Mesenchymal stem cell (in vitro differentiated cells and primary cell): Measurements from ENCODE around the gene HIRA.
A peak's percentile ranks its signal among the peaks of the same experiment; 100 is the strongest.

Experiments
- DNase-seq: peaks from one replicate; pipeline ENCODE4 v3.0.0-alpha.2; 2013
- H2AFZ ChIP-seq: one replicate; pipeline ENCODE4 v1.6.1; 2013; ENCODE audit warnings: low read depth, mild to moderate bottlenecking, control low read depth, inconsistent platforms, low read length, moderate library complexity
- H2AK5ac ChIP-seq: 2 replicates; pipeline ENCODE4 v1.6.1; 2013; ENCODE audit warnings: low read length, moderate library complexity, mild to moderate bottlenecking, inconsistent platforms; ENCODE audit not compliant: severe bottlenecking
- H2BK120ac ChIP-seq: one replicate; pipeline ENCODE4 v1.6.1; 2013; ENCODE audit warnings: low read depth, mild to moderate bottlenecking, inconsistent platforms, low read length, moderate library complexity
- H2BK12ac ChIP-seq, 2 experiments: one replicate each; pipeline ENCODE4 v1.6.1; 2013; ENCODE audit warnings: inconsistent platforms in 2 of 2, low read length in 2 of 2, mild to moderate bottlenecking in 2 of 2, moderate library complexity in 2 of 2, control low read depth in 1 of 2
- H2BK15ac ChIP-seq: one replicate; pipeline ENCODE4 v1.6.1; 2013; ENCODE audit warnings: mild to moderate bottlenecking, low read depth, inconsistent platforms; ENCODE audit not compliant: poor library complexity, severe bottlenecking
- H2BK5ac ChIP-seq: 2 replicates; pipeline ENCODE4 v1.6.1; 2013; ENCODE audit warnings: low read depth, mild to moderate bottlenecking, low read length, control low read depth, inconsistent platforms; ENCODE audit not compliant: poor library complexity, severe bottlenecking
- H3K14ac ChIP-seq, 2 experiments: one replicate each; pipeline ENCODE4 v1.6.1; 2013; ENCODE audit warnings: inconsistent platforms in 2 of 2, low read length in 2 of 2, control low read depth in 1 of 2, mild to moderate bottlenecking in 1 of 2, moderate library complexity in 1 of 2
- H3K18ac ChIP-seq, 2 experiments: one replicate each; pipeline ENCODE4 v1.6.1; 2013; ENCODE audit warnings: inconsistent platforms in 2 of 2, low read length in 2 of 2, control low read depth in 1 of 2, low read depth in 1 of 2, mild to moderate bottlenecking in 1 of 2
- H3K23ac ChIP-seq, 2 experiments: one replicate each; pipeline ENCODE4 v1.6.1; 2013; ENCODE audit warnings: inconsistent platforms in 2 of 2, low read length in 2 of 2, mild to moderate bottlenecking in 2 of 2, moderate library complexity in 2 of 2, control low read depth in 1 of 2
- H3K27ac ChIP-seq: 2 replicates; pipeline ENCODE4 v1.5.1; 2013; ENCODE audit warnings: mild to moderate bottlenecking, moderate library complexity, low read length, control low read depth, inconsistent platforms; ENCODE audit not compliant: poor library complexity, severe bottlenecking
- H3K27me3 ChIP-seq, 2 experiments: 2 replicates each; pipeline versions ENCODE4 v1.6.1 to v1.7.0; 2013; ENCODE audit warnings: low read length in 2 of 2, mild to moderate bottlenecking in 2 of 2, moderate library complexity in 2 of 2, control low read depth in 1 of 2, inconsistent platforms in 1 of 2; ENCODE audit not compliant: control insufficient read depth in 1 of 2, insufficient read depth in 1 of 2
- H3K36me3 ChIP-seq, 2 experiments: 2 replicates each; pipeline versions ENCODE4 v1.6.1 to v1.7.0; 2013; ENCODE audit warnings: low read length in 2 of 2, control low read depth in 1 of 2, inconsistent platforms in 1 of 2, low read depth in 1 of 2, mild to moderate bottlenecking in 1 of 2; ENCODE audit not compliant: insufficient read depth in 2 of 2, control insufficient read depth in 1 of 2
- H3K4ac ChIP-seq, 2 experiments: one replicate each; pipeline ENCODE4 v1.6.1; 2013; ENCODE audit warnings: inconsistent platforms in 2 of 2, low read length in 2 of 2, mild to moderate bottlenecking in 2 of 2, moderate library complexity in 2 of 2, control low read depth in 1 of 2, low read depth in 1 of 2
- H3K4me1 ChIP-seq: 2 replicates; pipeline ENCODE4 v1.6.1; 2013; ENCODE audit warnings: low read depth, low read length, control low read depth; ENCODE audit not compliant: control insufficient read depth, insufficient read depth
- H3K4me2 ChIP-seq: 2 replicates; pipeline ENCODE4 v1.6.1; 2013; ENCODE audit warnings: low read length, mild to moderate bottlenecking, inconsistent platforms; ENCODE audit not compliant: poor library complexity, severe bottlenecking
- H3K4me3 ChIP-seq, 2 experiments: 2 replicates each; pipeline versions ENCODE4 v1.5.1 to v1.7.0; 2013; ENCODE audit warnings: low read length in 2 of 2, mild to moderate bottlenecking in 2 of 2, control low read depth in 1 of 2, low read depth in 1 of 2; ENCODE audit not compliant: insufficient read depth in 1 of 2
- H3K79me1 ChIP-seq: replicated peaks from 2 replicates; pipeline ENCODE4 v1.6.1; 2013; ENCODE audit warnings: mild to moderate bottlenecking, control low read depth, low read length, inconsistent platforms; ENCODE audit not compliant: poor library complexity, severe bottlenecking
- H3K9ac ChIP-seq: 2 replicates; pipeline ENCODE4 v1.7.0; 2013; ENCODE audit warnings: mild to moderate bottlenecking, low read length, moderate library complexity
- H3K9me3 ChIP-seq: 2 replicates; pipeline ENCODE4 v1.7.0; 2013; ENCODE audit warnings: mild to moderate bottlenecking, low read length; ENCODE audit not compliant: control insufficient read depth
- H4K8ac ChIP-seq: one replicate; pipeline ENCODE4 v1.6.1; 2013; ENCODE audit warnings: inconsistent platforms, mild to moderate bottlenecking, low read length, moderate library complexity
- H4K91ac ChIP-seq: one replicate; pipeline ENCODE4 v1.6.1; 2013; ENCODE audit warnings: mild to moderate bottlenecking, low read length, inconsistent platforms
- WGBS: methylation state at CpG from one replicate; pipeline ENCODE4 v1.1.7; 2013; ENCODE audit warnings: mixed read lengths; 5-methylcytosine and 5-hydroxymethylcytosine counted together

HIRA gene

DNA sequence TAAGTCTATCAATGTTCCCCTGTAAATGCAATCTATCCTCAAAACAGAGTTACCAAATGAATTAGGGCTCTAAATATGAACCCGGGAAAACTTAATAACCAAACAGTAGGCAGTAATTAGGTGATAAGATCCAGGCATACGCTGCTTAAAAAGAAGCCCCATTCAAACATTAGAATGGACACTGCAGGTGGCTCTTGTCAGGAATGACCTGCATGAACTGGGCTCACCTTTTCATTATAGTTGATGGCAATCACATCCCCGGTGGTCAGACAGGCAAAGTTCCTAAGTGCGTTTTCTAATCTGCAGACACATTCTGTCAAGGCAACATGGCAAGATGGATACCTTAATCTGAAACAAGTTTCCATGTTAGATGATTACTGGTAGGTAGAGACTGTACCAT is 33.4 kb upstream of the HIRA start:
- H3K27ac ChIP-seq: no peak overlapping the region
- H2BK120ac ChIP-seq: no peak overlapping the region
- peaks cover 38% of the 10 kb centered on the region for H3K79me1 ChIP-seq
- H3K18ac ChIP-seq: no peak overlapping the region
- no peak overlapping the region for H2BK15ac ChIP-seq
- H3K9me3 ChIP-seq: no peaks in the 10 kb centered on the region
- no peak for DNase-seq
- H2AK5ac ChIP-seq: no peak overlapping the region
- no peak overlapping the region for H2BK12ac ChIP-seq
- H3K23ac ChIP-seq: no peak overlapping the region
- peaks cover 63 to 96% of the 10 kb centered on the region in 2 experiments for H3K36me3 ChIP-seq
- H2BK5ac ChIP-seq: no peak overlapping the region
- H2AFZ ChIP-seq: no peak overlapping the region
- no peak overlapping the region for H3K4me3 ChIP-seq
- 93% methylated on average over 4 of the region's 4 CpGs for WGBS
- no peak overlapping the region for H4K91ac ChIP-seq
- no peaks in the 10 kb centered on the region for H3K27me3 ChIP-seq
- no peak overlapping the region for H3K4ac ChIP-seq
- H3K4me2 ChIP-seq: no peak overlapping the region
- no peak overlapping the region for H3K9ac ChIP-seq
- no peak overlapping the region for H3K14ac ChIP-seq
- H3K4me1 ChIP-seq: no peaks in the 10 kb centered on the region
- H4K8ac ChIP-seq: no peak overlapping the region

DNA sequence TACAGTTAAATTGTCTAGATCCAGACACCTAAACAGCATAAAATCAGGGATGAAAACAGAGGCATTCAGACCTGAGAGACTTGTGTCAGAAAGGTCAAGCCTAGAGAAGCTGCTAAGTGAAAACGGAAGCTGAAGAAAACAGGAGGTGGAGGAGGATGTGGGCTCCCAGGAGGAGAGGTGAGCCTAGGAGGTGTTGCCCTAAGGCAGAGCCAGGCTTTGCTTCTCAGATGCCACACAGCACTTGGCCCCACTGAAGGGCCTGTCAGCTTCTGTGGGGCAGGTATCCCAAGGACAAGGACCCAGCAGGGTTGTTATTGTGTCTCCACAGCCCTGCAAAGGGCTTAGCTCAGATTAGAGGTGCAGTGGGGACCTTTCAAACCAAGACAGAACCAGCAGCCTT is 33.0 kb upstream of the HIRA start:
- peaks cover 58 to 92% of the 10 kb centered on the region in 2 experiments for H3K36me3 ChIP-seq
- no peaks in the 10 kb centered on the region for H3K4me1 ChIP-seq
- no peak overlapping the region for H4K8ac ChIP-seq
- H2AFZ ChIP-seq: no peak overlapping the region
- peaks cover 34% of the 10 kb centered on the region for H3K79me1 ChIP-seq
- H3K4ac ChIP-seq: no peak overlapping the region
- DNase-seq: no peak
- no peak overlapping the region for H2BK5ac ChIP-seq
- H2AK5ac ChIP-seq: no peak overlapping the region
- H3K9me3 ChIP-seq: no peaks in the 10 kb centered on the region
- H3K9ac ChIP-seq: peak overlapping the region; percentile 64
- H2BK15ac ChIP-seq: no peak overlapping the region
- H3K27ac ChIP-seq: no peak overlapping the region
- H3K4me2 ChIP-seq: no peak overlapping the region
- H3K4me3 ChIP-seq: no peak overlapping the region
- H2BK12ac ChIP-seq: peak overlapping the region in 1 of 2 experiments; percentile 45
- no peak overlapping the region for H3K14ac ChIP-seq
- H3K18ac ChIP-seq: no peak overlapping the region
- H3K23ac ChIP-seq: no peak overlapping the region
- no peaks in the 10 kb centered on the region for H3K27me3 ChIP-seq
- H2BK120ac ChIP-seq: no peak overlapping the region
- 83% methylated on average over 1 of the region's 1 CpG for WGBS
- H4K91ac ChIP-seq: no peak overlapping the region

DNA sequence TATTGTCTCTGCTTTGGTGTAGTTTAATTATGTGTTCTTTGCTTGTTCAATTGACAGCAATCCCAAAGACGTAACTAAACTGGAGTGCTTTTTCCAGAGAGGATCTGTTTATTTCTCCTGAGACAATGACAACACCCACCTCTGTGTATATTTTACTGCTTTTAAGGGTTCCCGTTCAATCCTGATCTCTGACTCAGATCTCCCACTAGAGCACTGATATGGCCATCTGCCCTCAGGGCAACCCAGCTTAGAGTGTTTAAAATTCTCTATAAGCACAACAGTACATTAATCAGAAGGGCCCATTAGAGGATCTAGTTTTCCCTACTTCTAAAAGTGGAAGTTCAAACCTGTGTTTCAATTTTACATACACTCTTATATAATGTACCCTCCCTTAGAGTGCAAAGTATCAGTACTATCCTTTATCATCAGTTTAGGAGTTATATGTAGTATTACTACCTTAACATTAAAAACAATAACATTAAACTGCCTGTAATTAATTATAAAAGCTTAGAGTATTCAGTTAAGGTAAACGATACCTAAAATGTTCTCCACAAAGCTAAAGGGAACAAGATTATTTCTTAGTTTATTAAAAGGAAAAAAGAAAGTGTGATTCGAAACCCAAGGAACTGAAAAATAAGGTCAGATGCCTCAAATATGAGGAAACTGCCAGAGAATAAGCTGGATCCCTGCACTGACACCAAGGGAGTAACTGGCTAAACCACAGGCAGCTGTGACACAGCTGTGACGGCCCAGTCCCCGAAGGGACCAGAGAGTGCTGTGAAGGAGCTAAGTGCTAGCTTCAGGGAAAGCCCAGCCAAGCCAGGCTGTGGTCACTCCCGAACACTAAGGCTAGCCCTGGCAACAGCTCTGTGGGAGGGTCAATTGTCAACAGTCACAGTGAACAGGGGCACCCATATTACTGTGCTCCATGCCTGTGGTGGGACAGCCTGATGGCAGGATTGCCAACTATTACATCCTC is 32.2 kb upstream of the HIRA start:
- H3K23ac ChIP-seq: no peak overlapping the region
- peak; percentile 88 for DNase-seq
- H3K36me3 ChIP-seq: peaks cover 54 to 91% of the 10 kb centered on the region in 2 experiments
- no peak overlapping the region for H3K14ac ChIP-seq
- no peak overlapping the region for H2AK5ac ChIP-seq
- no peak overlapping the region for H2BK5ac ChIP-seq
- no peaks in the 10 kb centered on the region for H3K4me1 ChIP-seq
- H3K27ac ChIP-seq: no peak overlapping the region
- H3K27me3 ChIP-seq: no peaks in the 10 kb centered on the region
- no peak overlapping the region for H3K4me3 ChIP-seq
- H2BK15ac ChIP-seq: no peak overlapping the region
- H2BK120ac ChIP-seq: no peak overlapping the region
- H3K9ac ChIP-seq: peak overlapping the region; percentile 64
- no peak overlapping the region for H2AFZ ChIP-seq
- H2BK12ac ChIP-seq: no peak overlapping the region
- WGBS: 48% methylated on average over 6 of the region's 7 CpGs
- H3K4me2 ChIP-seq: no peak overlapping the region
- peaks cover 27% of the 10 kb centered on the region for H3K79me1 ChIP-seq
- no peak overlapping the region for H3K4ac ChIP-seq
- peak overlapping the region; percentile 43 for H4K91ac ChIP-seq
- H4K8ac ChIP-seq: no peak overlapping the region
- H3K9me3 ChIP-seq: no peaks in the 10 kb centered on the region
- H3K18ac ChIP-seq: no peak overlapping the region

DNA sequence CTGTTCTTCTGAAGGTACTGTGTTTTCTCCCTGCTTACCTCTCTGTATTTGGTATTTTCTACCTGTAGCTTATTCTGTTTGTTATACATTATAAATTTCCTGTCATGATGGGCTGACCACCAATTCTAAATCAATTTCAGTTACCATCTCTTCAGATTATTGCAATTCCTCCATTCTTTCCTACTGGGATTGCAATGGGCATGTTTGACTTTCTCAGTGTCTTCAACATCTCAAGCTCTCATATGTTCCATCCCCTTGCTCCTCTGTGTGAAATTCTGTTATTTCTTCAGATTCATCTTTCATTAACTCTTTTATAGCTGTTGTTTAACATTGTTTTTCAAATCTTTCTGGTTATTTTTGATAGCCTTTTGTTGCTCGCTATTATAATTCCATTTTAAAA is 31.5 kb upstream of the HIRA start:
- no peak overlapping the region for H3K4me2 ChIP-seq
- no peak overlapping the region for H2BK5ac ChIP-seq
- H3K14ac ChIP-seq: no peak overlapping the region
- H3K4ac ChIP-seq: no peak overlapping the region
- no peaks in the 10 kb centered on the region for H3K9me3 ChIP-seq
- H3K9ac ChIP-seq: peak overlapping the region; percentile 64
- H2AFZ ChIP-seq: no peak overlapping the region
- H3K4me3 ChIP-seq: no peak overlapping the region
- peaks cover 49 to 89% of the 10 kb centered on the region in 2 experiments for H3K36me3 ChIP-seq
- H4K8ac ChIP-seq: no peak overlapping the region
- WGBS: no CpG with 5 or more reads among the region's 1 CpG
- no peak overlapping the region for H3K18ac ChIP-seq
- DNase-seq: no peak
- no peaks in the 10 kb centered on the region for H3K27me3 ChIP-seq
- peaks cover 22% of the 10 kb centered on the region for H3K79me1 ChIP-seq
- no peak overlapping the region for H2AK5ac ChIP-seq
- H3K4me1 ChIP-seq: no peaks in the 10 kb centered on the region
- H3K27ac ChIP-seq: no peak overlapping the region
- H3K23ac ChIP-seq: no peak overlapping the region
- no peak overlapping the region for H4K91ac ChIP-seq
- H2BK120ac ChIP-seq: no peak overlapping the region
- H2BK12ac ChIP-seq: no peak overlapping the region
- H2BK15ac ChIP-seq: no peak overlapping the region
